Forelimb muscle (tissue), 1 donor: ENCODE measurements around the gene EPN3. TPM values are rescaled to one million over a fixed set of nuclear protein-coding genes. Genes with fewer than 3 reads are reported as not detected.
A peak's percentile ranks its signal among the peaks of the same experiment; 100 is the strongest.

ENCODE experiments used
- DNase-seq: peaks from one replicate; pipeline ENCODE4 v3.0.0-alpha.2; 2013; ENCODE audit warnings: low read depth
- polyA plus RNA-seq: library from polyadenylated mRNA; unstranded; fragments of 120-200 nt; gene quantifications from one replicate; pipeline ENCODE4 v1.2.1, GENCODE V29; 2013; ENCODE audit not compliant: insufficient read length

The EPN3 gene
- 0.97 TPM for polyA plus RNA-seq

DNA sequence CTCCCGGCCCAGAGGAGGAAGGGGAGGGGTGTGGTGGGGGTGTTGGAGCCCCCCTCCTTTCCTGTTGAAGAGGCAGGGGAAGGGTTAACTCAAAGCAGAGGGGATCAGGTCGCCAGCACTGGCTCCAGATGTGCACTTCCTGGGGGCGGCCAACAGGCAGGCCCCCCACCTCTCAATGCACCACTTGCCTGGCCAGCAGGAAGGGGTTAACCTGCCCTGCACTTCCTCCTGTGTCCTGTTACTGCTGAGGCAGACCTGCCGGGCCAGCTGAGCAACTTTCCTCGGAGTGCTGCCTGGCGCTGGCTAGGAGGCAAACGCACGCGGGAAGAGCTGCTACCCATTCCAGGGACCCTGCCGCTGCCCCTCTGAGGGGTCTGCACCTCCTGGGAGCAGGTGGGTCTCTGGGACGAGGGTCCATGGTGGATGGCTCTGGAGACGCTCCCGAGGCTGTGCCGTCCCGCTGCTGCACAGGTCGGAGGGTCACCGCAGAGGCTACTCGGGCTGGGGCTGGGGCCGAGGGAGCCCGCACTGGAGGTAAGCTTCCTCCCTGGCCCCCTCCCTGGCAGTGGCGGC lies at the start of gene EPN3:
Gene EPN3 (plus strand): TSS at position 284 of the 573 bp plus-strand sequence. CDS start 3,822 bp downstream, outside the sequence.
- DNase-seq: no peak

DNA sequence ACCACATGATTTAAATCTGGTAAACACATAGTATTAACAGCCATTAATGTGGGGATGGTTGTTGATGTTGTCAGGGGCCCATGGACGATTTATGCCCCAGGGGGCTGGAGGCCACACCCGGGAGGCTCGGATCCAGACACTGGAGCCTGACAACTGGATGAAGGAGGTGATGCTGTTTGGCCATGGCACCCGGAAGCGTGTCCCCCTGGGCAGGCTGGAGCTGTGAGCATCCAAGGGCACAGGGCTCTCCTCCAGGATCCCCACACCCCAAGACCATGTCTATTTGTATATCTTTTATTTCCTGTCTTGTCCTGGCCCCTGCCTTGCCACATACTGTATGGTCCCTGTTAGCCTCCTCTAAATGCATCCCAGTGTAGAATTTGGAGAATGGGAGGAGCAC lies 49.3 kb upstream of the EPN3 start:
- DNase-seq: no peak

DNA sequence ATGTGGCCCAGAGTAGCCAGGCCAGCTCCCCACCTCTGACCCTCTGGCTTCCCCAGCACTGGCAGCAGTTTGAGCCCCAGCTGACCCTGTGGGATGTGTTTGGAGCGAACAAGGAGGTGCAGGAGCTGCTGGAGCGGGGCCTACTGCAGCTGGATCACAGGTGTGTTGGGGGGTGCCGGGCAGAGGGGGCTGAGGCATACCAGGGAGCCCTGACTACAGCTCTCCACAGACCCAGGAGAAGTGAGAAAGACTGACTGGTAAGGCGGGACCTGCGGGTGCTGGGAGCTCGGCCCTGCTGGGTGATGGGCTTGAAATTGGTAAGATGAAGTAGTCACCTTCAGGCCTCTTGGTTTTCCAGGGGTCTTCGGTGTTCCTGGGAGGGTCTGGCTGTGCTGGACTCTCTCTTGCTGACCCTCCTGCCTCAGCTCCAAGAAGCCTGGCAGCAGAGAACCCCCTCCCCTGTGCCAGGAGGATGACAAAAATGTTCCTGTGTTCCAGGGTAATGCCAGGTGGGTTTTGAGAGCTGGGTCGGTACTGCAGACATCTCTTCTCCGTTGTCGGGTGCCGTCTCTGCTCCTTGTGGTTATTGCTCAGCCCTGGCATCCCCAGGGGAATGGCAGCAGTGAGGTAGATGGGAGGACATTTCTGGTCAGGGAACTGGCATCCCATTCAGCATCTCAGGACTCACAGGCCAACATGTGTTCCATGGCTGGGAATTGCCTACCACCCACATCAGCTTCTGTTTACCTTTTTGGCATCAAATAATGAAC lies 48.0 kb upstream of the EPN3 start:
- no peak for DNase-seq

DNA sequence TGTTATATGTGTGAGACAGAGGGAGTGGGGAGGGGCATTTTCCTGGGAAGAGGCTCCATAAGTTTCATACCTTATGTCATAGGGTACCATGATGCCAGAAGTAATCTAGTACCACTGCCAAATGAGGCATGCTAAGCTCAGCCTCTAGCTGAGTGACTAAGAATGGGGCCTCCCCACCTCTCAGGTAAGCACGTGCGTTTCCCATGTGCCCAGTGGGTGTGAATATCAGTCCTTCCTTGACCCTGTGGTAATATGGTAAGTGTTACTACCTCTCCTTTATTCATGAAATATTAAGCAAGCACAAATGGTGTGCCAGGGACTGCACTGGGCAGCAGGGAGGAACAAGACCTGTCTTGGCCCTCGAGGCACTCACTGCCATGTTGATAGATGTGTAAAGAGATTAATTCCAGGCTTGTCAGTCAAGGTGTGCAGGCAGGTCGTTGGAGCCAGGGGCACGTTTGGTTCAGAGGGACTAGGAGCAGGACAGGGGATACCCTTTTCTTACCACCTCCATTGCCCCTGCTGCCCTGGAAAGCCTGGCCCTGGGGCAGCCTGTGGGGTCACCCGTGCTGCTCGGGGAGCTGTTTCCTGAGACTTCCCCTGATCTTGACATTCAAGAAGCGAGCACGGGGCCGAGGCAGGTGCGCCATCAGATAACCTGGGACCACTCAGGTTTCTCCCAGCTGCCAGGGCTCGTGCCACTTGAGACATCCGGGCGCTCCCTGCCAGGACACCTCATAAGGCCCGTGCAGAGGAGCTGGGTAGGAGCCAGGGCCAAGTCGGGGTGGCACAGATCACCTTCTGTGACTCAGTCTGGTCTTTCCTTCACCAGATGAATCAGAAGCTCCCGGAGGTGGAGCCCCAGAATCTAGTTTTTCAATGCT lies 45.1 kb upstream of the EPN3 start:
- DNase-seq: no peak

DNA sequence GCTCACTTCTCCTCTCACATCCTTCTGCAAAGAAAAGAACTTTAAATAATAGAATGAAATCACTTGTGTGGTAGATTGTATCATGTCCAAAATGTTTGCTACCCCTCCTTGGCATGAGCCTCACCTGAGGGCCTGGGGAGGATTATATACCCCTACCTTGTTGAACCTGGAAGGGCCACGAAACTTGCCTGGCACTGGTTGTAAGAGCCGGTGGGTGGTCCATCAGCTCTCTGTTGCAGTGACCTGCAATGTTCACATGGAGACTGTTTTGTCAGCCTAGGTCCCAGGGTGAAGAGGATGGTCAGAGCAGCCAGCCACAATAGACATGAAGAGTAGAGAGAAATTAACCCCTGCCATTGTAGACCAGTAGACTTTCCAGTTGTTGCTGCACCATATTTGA lies 43.7 kb upstream of the EPN3 start:
- no peak for DNase-seq

DNA sequence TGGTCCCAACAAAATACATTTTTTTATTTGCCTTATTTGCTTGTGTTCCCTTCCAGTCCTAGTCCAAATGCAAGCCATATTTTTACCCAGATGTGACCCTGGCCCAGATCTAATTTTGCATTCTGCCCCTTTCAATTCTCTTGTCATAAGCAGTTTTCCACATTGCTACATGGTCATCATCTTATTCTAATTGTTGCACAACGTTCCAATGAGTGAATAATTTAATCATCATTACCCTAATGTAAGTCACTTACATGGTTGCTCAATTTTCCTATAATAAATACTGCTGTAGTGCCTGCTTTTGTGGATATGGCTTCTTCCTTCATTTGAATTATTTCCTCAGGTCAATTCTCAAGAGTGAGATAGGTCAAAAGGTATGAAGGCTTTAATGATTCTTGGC lies 41.0 kb upstream of the EPN3 start:
- DNase-seq: no peak

DNA sequence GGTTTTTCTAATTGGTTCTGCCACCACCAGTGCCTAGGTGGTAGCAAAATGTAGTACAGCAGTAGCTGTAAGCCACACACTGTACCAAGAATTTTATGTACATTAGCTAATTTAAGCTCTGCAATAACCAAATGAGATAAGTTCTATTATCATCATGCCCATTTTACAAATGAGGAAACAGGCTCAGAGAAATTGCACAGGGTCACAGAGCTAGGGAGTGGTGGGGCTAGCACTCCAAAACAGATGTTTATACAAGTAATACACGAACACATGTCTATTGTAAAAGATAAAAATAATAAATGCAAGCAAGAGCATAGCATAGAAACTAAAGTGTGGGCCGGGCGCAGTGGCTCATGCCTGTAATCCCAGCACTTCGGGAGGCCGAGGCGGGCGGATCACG lies 40.3 kb upstream of the EPN3 start:
- DNase-seq: no peak

DNA sequence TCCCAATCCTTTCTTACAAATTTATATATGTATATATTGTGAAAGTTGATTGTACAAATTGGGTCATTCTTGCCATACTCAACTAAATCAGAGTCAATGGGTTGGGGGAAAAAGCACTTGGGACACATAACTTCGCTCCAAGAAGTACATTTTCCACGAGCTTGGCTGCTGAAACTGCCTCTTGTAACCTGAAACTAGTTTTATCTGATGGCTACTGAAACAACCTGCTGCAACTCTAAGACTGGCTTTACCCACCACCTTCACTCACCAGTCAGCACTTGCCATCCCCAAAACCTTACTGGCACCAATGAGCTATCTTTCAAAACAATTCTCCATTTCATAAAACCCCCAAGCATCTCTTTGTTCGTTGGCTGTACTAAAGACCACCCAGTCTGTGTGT lies 38.8 kb upstream of the EPN3 start:
- no peak for DNase-seq

DNA sequence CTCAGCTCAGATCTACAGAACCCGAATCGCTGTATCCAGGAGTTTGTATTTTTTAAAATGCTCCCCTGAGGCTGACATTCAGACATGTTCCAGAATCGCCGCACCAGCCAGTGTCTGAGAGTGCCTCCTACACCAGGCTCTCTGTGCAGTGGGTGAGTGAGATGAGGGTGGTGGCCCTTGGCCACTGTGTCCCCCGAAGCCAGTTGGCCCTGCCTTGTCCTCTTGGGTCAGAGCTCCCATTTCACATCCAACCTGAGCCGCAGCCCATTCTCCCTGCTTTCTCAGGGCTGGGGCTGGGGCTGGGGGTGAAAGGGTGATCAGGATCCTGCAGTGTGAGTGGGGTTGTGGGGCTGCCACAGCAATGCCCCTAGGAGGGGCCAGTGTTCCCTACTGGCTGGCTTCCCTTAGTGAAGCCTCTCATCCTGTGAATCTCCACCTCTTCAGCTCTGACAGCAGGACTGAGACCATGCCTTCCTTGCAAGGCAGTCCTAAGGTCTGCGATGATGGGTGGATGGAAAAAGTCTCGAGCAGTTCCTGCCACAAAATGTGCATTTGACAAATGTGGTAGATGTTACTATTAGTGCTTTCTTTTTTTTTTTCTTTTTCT lies 37.2 kb upstream of the EPN3 start:
- DNase-seq: no peak

DNA sequence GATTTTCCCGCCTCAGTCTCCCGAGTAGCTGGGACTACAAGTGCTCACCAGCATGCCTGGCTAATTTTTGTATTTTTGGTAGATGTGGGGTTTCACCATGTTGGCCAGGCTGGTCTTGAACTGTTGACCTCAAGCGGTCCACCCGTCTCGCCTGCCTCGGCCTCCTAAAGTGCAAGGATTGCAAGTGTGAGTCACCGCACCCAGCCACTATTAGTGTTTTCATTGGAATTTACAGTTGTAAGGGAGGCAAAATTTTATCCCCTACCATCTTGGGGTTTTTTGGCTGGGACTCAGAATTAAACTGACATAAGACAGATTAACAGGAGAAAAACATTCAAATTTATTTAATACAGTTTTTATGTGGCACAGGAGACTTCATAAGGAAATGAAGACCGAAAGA lies 36.6 kb upstream of the EPN3 start:
- no peak for DNase-seq

DNA sequence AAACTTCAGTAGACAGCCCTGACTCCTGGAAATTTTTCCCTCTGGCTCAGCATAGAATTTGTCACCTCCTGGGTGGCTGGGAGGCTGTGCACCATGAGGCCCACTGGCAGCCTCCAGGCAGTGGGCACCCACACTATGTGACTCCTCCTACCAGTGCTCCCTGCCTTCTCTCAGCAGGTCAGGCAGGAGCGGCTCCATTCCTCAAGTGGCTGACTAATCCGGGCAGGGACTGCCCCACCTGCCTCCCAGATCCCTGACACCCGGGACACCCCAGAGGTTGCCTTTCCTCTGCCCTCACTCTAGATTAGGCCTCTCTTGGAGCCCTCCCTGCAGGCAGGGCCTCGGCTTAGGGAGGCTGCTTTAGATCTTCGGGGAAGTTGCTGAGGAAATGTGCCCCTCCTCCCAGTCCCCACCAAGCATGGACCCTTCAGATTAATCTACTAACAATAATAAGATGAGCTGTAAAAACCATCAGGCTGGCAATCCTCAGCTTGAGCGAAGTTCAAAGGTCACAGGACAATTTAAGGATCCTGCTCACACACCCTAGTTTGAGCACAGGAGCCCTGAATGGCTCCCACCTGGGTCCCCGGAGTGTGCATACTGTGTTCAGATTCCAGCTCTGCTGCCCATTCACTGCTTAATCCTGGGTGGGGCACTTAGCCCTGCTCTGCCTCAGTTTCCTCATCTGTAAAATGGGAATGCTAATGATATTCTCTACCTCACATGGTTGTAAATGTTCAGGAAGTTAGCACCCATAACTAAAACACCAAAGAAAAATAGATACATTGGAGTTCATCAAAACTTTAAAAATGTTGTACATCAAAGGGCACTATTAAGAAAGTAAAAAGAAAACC lies 34.3 kb upstream of the EPN3 start:
- no peak for DNase-seq

DNA sequence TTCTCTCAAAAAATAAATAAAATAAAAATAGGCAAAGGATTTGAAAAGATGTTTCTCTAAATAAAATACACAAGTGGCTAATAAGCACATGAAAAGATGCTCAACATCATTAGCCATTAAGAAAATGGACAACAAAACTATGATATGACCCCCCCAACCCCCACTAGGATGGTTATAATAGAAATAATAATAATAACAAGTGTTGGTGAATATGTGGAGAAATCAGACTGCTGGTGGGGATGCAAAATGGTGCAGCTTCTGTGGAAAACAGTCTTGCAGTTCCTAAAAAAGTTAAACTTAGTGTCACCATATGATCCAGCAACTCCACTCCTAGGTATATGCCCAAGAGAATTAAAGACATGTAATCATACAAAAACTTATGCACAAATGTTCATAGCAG lies 33.3 kb upstream of the EPN3 start:
- DNase-seq: no peak

DNA sequence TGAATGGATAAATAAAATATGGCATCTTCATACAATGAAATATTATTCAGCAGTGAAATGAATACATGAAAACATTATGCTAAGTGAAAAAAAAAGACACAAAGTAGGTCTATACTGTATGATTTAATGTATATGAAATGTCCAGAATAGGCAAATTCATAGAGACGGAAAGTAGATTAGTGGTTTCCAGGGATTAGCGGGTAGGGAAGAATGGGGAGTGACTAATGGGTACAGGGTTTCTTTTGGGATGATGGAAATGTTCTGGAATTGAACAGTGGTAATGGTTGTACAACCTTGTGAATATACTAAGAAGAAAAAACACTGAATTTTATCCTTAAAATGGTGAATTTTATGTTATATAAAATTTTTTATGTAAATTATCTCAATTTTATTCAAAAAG lies 32.8 kb upstream of the EPN3 start:
- DNase-seq: no peak

DNA sequence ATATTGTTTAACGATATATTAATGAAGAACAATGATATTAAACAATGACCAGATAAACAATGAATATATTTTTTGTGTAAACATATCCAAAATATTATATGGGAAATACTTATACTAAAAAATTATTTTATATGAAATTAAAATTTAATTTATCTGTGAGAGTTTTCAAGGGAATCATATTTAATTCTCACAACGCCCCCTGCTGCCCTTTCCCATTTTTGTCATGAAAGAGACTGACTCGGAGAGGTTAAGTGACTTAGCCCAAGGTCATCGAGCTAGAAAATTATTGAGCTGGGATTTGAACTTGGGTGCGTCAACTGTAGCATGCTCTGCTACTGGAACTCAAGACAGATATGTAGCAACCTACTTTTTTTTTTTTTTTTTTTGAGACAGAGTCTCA lies 31.5 kb upstream of the EPN3 start:
- no peak for DNase-seq

DNA sequence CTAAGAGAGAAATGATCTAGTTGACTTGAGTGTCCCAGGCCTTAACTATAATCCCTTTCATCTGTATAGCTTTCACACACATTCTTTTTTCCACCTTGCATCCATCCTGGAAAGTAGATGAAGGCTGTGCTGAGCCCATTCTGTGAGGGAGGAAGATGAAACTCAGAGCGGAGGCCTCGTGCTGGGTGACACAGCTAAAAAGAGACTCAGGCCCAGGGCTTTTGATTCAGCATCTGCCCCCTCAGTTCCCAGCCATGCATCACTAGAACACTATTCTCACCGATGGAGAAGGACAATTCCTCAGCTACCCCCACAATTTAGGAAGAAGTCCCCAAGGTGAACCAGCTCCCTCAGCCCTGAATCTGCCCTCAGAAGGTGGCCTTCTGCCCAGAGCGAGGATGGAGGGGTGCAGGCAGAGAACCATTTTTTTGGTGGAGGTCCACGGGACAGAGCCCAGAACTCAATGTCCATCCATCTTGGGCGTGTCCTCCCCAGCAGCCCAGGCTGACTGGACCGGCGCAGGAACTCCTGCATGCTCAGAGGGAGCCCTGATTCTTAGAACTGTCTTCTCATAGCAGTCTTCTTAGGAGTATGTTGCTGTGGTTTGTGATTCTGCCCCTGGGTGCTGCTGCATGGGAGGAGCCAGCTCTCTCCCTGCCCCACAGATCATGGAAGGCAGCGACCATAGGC lies 30.1 kb upstream of the EPN3 start:
- no peak for DNase-seq

DNA sequence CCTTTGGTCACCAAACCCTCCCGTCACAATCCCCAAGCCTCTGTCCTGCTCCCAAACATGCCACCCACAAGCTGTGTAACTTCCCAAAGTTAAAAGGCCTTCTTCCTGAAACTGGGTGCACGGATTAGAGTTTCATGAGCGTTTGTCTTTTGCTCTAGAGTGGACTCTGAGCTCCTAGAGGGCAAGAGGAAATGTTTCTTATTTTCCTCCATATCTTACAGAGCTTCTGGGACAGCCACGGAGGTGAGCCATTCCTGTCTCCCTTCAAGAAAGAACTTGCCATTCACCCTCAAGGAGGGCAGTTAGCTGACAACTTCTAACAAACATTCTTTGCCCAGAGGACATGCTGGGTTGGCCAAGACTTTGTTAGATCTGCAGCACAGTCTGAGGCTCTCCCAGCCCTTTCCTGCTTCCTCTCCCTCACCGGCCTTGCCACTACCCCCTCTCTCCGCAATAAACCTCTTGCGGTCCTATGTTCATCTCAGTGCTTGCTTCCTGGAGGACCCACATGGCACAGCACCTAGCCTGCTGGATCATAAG lies 26.9 kb upstream of the EPN3 start:
- no peak for DNase-seq

DNA sequence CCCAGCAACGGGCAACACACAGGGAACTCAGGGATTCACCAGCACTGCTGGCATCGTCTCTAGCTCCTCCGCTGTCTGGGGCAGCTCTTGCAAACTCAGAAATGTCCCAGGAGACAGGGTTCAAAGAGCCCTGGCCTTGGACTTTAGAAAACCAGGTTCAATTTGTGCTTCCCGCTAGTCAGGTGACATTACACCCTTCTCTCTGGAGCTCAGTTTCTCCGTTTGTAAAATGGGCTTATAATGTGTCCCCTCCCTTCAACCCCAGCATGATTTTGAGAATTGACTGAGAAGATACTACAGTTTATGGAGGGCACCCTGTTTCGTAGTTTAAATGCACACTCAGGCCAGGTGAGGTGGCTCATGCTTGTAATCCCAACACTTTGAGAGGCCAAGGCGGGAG lies 26.2 kb upstream of the EPN3 start:
- no peak for DNase-seq

DNA sequence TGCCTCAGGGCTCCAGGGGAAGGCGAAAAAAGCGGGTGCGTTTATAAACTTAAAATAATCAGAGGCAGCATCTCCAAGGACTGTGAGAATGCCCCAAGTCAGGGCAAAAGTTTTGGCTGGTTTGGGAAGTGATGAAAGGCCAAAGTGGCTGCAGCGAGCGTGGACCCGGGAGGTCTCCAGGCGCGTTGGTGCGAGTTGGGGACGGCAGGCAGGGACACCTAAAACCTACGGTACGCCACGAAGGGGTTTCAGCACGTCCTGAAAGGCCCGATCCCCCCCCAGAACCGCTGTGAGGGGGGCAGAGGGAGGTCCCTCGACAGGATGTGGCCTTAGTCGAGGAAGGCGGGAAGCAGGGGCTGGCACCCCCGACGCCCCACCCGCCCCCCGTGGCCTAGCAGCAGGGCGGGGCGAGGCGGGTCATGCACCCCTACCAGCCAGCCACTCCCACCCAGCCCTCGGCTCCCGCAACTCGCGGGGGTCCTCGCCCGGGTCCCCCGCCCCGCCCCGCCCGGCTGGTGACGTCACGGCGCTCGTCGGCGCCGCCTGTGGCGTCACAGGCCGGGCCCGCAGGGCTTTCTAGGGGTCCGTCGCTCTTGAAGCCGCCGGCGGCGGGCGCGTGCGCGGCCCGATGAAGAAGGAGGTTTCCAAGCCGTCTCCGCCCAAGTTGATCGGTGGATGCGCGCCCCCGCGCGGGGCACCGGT lies 24.5 kb upstream of the EPN3 start, which contains the start of gene MYCBPAP:
Gene MYCBPAP (plus strand): TSS at position 569 of the 702 bp plus-strand sequence. CDS start 236 bp downstream, outside the sequence.
- peak; percentile 65 for DNase-seq
